OCI-LY1 (cell line): ENCODE measurements around the gene LEKR1.

ENCODE experiments used
- H2AFZ ChIP-seq: fragments of 200-600 bp; sonication (generic), shearing (Covaris generic); 2 replicates; pipeline ENCODE4 v1.6.0; 2014; ENCODE audit warnings: antibody characterized with exemption, mild to moderate bottlenecking, low read length
- H3F3A ChIP-seq: fragments of 200-600 bp; sonication (generic), shearing (Covaris generic); 2 replicates; pipeline ENCODE4 v1.6.0; 2014; ENCODE audit warnings: mild to moderate bottlenecking, antibody characterized with exemption, low read length, moderate library complexity; ENCODE audit not compliant: insufficient read depth
- H3K27ac ChIP-seq: fragments of 200-600 bp; sonication (generic); 2 replicates; pipeline ENCODE4 v1.5.1; 2014; ENCODE audit warnings: low read length, mixed run types, mild to moderate bottlenecking, low read depth; ENCODE audit not compliant: poor library complexity, severe bottlenecking
- H3K27me3 ChIP-seq: fragments of 200-600 bp; sonication (generic); 2 replicates; pipeline ENCODE4 v1.6.0; 2014; ENCODE audit warnings: antibody characterized with exemption, mild to moderate bottlenecking, low read length, moderate library complexity; ENCODE audit not compliant: insufficient read depth
- H3K36me3 ChIP-seq: fragments of 200-600 bp; sonication (generic); 2 replicates; pipeline ENCODE4 v1.6.1; 2014; ENCODE audit warnings: mild to moderate bottlenecking, antibody characterized with exemption, low read length, moderate library complexity, mixed read lengths; ENCODE audit not compliant: insufficient read depth
- H3K4me1 ChIP-seq: fragments of 200-600 bp; sonication (generic); 2 replicates; pipeline ENCODE4 v1.5.1; 2014; ENCODE audit warnings: mild to moderate bottlenecking, low read length, moderate library complexity; ENCODE audit not compliant: insufficient read depth, severe bottlenecking
- H3K4me2 ChIP-seq: fragments of 200-600 bp; sonication (generic), shearing (Covaris generic); 2 replicates; pipeline ENCODE4 v1.6.1; 2014; ENCODE audit warnings: low read length
- H3K4me3 ChIP-seq: fragments of 200-600 bp; sonication (generic); 2 replicates; pipeline ENCODE4 v1.5.1; 2014; ENCODE audit warnings: low read length, low read depth, mild to moderate bottlenecking, mixed read lengths; ENCODE audit not compliant: poor library complexity, severe bottlenecking
- H3K79me2 ChIP-seq: fragments of 200-600 bp; shearing (Covaris generic); 2 replicates; pipeline ENCODE4 v1.6.1; 2016; ENCODE audit warnings: mixed run types, low read length, mixed read lengths; ENCODE audit not compliant: insufficient read depth
- H3K9ac ChIP-seq: fragments of 200-600 bp; sonication (generic), shearing (Covaris generic); 2 replicates; pipeline ENCODE4 v1.6.1; 2014; ENCODE audit warnings: mild to moderate bottlenecking, low read length, mixed read lengths
- H3K9me2 ChIP-seq: fragments of 200-600 bp; sonication (generic), shearing (Covaris generic); 2 replicates; pipeline ENCODE4 v1.6.1; 2014; ENCODE audit warnings: low read depth, mild to moderate bottlenecking, low read length, mixed read lengths
- H3K9me3 ChIP-seq: fragments of 200-600 bp; shearing (Covaris generic); 2 replicates; pipeline ENCODE4 v1.6.1; 2014; ENCODE audit warnings: low read length, mixed read lengths
- H4K20me1 ChIP-seq: fragments of 200-600 bp; sonication (generic), shearing (Covaris generic); 2 replicates; pipeline ENCODE4 v1.6.0; 2016; ENCODE audit warnings: mild to moderate bottlenecking, low read length; ENCODE audit not compliant: insufficient read depth
- CTCF ChIP-seq: fragments of 200-600 bp; sonication (generic), shearing (Covaris generic); IDR thresholded peaks from 2 replicates; pipeline ENCODE4 v1.5.1; 2017; ENCODE audit warnings: mild to moderate bottlenecking, antibody characterized with exemption, low read length, moderate library complexity, mixed read lengths
- EZH2 ChIP-seq: fragments of 200-600 bp; sonication (generic), shearing (Covaris generic); IDR thresholded peaks from 2 replicates; pipeline ENCODE4 v1.8.0; 2017; ENCODE audit warnings: borderline replicate concordance, mixed run types, mild to moderate bottlenecking, antibody characterized with exemption, low read length, moderate library complexity, mixed read lengths

LEKR1 gene

DNA sequence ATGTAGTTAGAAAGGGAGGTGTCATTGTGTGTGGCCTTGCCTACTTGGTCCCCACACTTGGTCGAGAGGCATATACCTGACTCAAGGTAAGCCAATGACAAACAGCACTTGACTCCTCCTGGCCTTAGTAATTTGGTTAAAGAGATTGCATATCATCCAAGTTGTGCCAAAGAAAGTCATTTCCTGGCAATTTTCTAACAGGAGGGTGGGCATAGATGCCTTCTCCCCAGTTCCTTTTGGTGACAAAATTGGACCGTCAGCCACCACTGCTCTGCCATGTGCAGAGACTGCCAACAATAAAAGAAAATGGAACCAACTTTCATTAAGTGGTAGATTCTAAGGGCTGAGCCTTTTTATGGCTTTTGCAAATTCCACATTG, 7.9 kb upstream of the LEKR1 start:
- H4K20me1 ChIP-seq: no peaks in the 10 kb centered on the region
- peak overlapping the region; percentile 62 for H3K4me3 ChIP-seq
- H3K4me1 ChIP-seq: peaks cover 75% of the 10 kb centered on the region
- TF ChIP-seq CTCF (no peak), EZH2 (no peak)
- H2AFZ ChIP-seq: no peak overlapping the region
- H3K9me2 ChIP-seq: no peaks in the 10 kb centered on the region
- peaks cover 19% of the 10 kb centered on the region for H3K79me2 ChIP-seq
- H3K9ac ChIP-seq: peak overlapping the region; percentile 74
- no peaks in the 10 kb centered on the region for H3K36me3 ChIP-seq
- H3K27ac ChIP-seq: peak overlapping the region; percentile 94
- H3K9me3 ChIP-seq: no peaks in the 10 kb centered on the region
- H3K27me3 ChIP-seq: no peaks in the 10 kb centered on the region
- H3F3A ChIP-seq: no peaks in the 10 kb centered on the region
- peak overlapping the region; percentile 80 for H3K4me2 ChIP-seq

DNA sequence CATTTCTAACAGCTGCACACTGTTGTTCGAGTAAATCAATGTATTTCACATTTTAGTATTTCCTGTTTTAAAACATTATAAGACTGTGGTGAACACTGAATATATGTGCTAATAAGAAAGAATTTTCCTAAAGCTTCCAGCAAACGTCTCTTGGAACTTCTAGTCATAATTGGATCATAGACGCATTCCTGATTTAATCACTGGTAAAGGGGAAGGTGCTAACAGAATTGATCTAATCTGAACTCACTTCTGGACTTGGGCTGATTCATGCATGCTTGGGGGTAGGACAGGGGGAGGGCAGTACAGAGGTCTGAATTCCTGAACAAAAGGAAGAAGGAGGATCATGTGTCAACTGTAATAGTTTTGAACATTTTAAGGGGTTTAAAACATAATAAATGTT, 7.3 kb upstream of the LEKR1 start:
- peak overlapping the region; percentile 94 for H3K27ac ChIP-seq
- H3K27me3 ChIP-seq: no peaks in the 10 kb centered on the region
- no peaks in the 10 kb centered on the region for H3K9me3 ChIP-seq
- no peaks in the 10 kb centered on the region for H3K9me2 ChIP-seq
- TF ChIP-seq EZH2: no peak
- TF ChIP-seq CTCF: no peak
- no peak overlapping the region for H3K4me3 ChIP-seq
- no peaks in the 10 kb centered on the region for H3K36me3 ChIP-seq
- peaks cover 70% of the 10 kb centered on the region for H3K4me1 ChIP-seq
- H3K9ac ChIP-seq: no peak overlapping the region
- no peak overlapping the region for H3K4me2 ChIP-seq
- H3F3A ChIP-seq: no peaks in the 10 kb centered on the region
- H4K20me1 ChIP-seq: no peaks in the 10 kb centered on the region
- peaks cover 14% of the 10 kb centered on the region for H3K79me2 ChIP-seq
- H2AFZ ChIP-seq: no peak overlapping the region

- Histone ChIP-seq H3K9me2 (no peaks in the 10 kb centered on the region), H3F3A (peaks cover 7% of the 10 kb centered on the region; the same call in 1 of the 2 replicates), H3K9me3 (no peaks in the 10 kb centered on the region), H3K4me1 (peaks cover 68% of the 10 kb centered on the region), H3K79me2 (peaks cover 4% of the 10 kb centered on the region), H3K36me3 (no peaks in the 10 kb centered on the region), H3K4me2 (no peak overlapping the region), H3K9ac (no peak overlapping the region), H3K27me3 (no peaks in the 10 kb centered on the region), H3K27ac (peak overlapping the region; percentile 94), H3K4me3 (no peak overlapping the region), H2AFZ (no peak overlapping the region), H4K20me1 (no peaks in the 10 kb centered on the region)
- TF ChIP-seq CTCF (no peak), EZH2 (no peak)
Measured at GRCh38 chr3:156819842-156820691, 6.1 kb upstream of the LEKR1 start.
